Activated T-helper 2 cell treated with anti-CD3 and anti-CD28 coated beads, Interferon-gamma antibody, Interleukin-2, Interleukin-4, amounts not matched to agents 10 μg/mL and 5 μg/mL and 100 μg/mL, durations not matched to agents 14 hours and 24 hours and 36 hours (primary cell): Measurements from ENCODE around the gene BMX. TPM values are rescaled to one million over a fixed set of nuclear protein-coding genes. Genes with fewer than 3 reads are reported as not detected.

Experiments used
- DNase-seq: peaks from one replicate; pipeline ENCODE4 v3.0.0; 2021; ENCODE audit warnings: low spot score
- H3K27ac Mint-ChIP-seq: one replicate; pipeline ENCODE4 v1.8.0; 2021; ENCODE audit warnings: mixed read lengths
- H3K27me3 Mint-ChIP-seq: one replicate; pipeline ENCODE4 v1.8.0; 2021; ENCODE audit warnings: low read depth, mixed read lengths
- H3K36me3 Mint-ChIP-seq: one replicate; pipeline ENCODE4 v1.8.0; 2021; ENCODE audit warnings: low read depth, mixed read lengths
- H3K4me1 Mint-ChIP-seq: one replicate; pipeline ENCODE4 v1.8.0; 2021; ENCODE audit warnings: low read depth, mixed read lengths
- H3K4me3 Mint-ChIP-seq: one replicate; pipeline ENCODE4 v1.8.0; 2021; ENCODE audit warnings: low read depth, mild to moderate bottlenecking, moderate library complexity, mixed read lengths
- H3K9me3 Mint-ChIP-seq: one replicate; pipeline ENCODE4 v1.8.0; 2021; ENCODE audit warnings: mixed read lengths
- intact Hi-C: fragments of 100-400 bp; cut with micrococcal nuclease; formaldehyde crosslinking; loops from one replicate; pipeline ENCODE4 v1.15.1; 2023
- total RNA-seq: library from RNA; stranded (reverse); gene quantifications from 2 replicates; pipeline ENCODE4 v1.2.3, GENCODE V29; 2022

The BMX gene
- total RNA-seq, 1 donor from 2014 or later, result not detected

- no peaks in the 10 kb centered on the region for H3K9me3 Mint-ChIP-seq
- no peaks in the 10 kb centered on the region for H3K4me1 Mint-ChIP-seq
- no peak for DNase-seq
- H3K27me3 Mint-ChIP-seq, result peaks cover 2% of the 10 kb centered on the region
- intact Hi-C loops, result no loop called here
- no peaks in the 10 kb centered on the region for H3K36me3 Mint-ChIP-seq
- no peak overlapping the region for H3K4me3 Mint-ChIP-seq
- no peak overlapping the region for H3K27ac Mint-ChIP-seq
These were observed 98.9 kb downstream of the BMX start for GRCh38 chrX:15599461-15599860.

GRCh38 chrX:15600049-15600448 is 99.4 kb downstream of the BMX start:
- Mint-ChIP-seq H3K9me3 (no peaks in the 10 kb centered on the region), H3K4me1 (no peaks in the 10 kb centered on the region), H3K36me3 (no peaks in the 10 kb centered on the region), H3K4me3 (no peak overlapping the region), H3K27me3 (peaks cover 2% of the 10 kb centered on the region), H3K27ac (no peak overlapping the region)
- no peak for DNase-seq
- intact Hi-C loops, result no loop called here

GRCh38 chrX:15600745-15601144 is 100.1 kb downstream of the BMX start, which contains the start of gene ACE2:
Gene ACE2, minus strand, starts transcription at chrX:15600960. Its CDS starts 49 bp downstream, at chrX:15600911.
- no peaks in the 10 kb centered on the region for H3K36me3 Mint-ChIP-seq
- no peak within 1 kb of the TSS for H3K27ac Mint-ChIP-seq
- H3K9me3 Mint-ChIP-seq, result no peaks in the 10 kb centered on the region
- no peaks in the 10 kb centered on the region for H3K4me1 Mint-ChIP-seq
- no peak within 1 kb of the TSS for H3K4me3 Mint-ChIP-seq
- peaks cover 2% of the 10 kb centered on the region for H3K27me3 Mint-ChIP-seq
- intact Hi-C loops, result no loop called here
- no peak for DNase-seq

- H3K4me3 Mint-ChIP-seq, result no peak overlapping the region
- H3K27ac Mint-ChIP-seq, result no peak overlapping the region
- no peaks in the 10 kb centered on the region for H3K36me3 Mint-ChIP-seq
- no peaks in the 10 kb centered on the region for H3K4me1 Mint-ChIP-seq
- peaks cover 2% of the 10 kb centered on the region for H3K27me3 Mint-ChIP-seq
- H3K9me3 Mint-ChIP-seq, result no peaks in the 10 kb centered on the region
- no peak for DNase-seq
- intact Hi-C loops, result no loop called here
These were observed 101.3 kb downstream of the BMX start for GRCh38 chrX:15601932-15602331.

- Mint-ChIP-seq H3K4me1 (no peaks in the 10 kb centered on the region), H3K27me3 (peaks cover 2% of the 10 kb centered on the region), H3K4me3 (no peak overlapping the region), H3K9me3 (no peaks in the 10 kb centered on the region), H3K27ac (no peak overlapping the region), H3K36me3 (no peaks in the 10 kb centered on the region)
- DNase-seq, result no peak
- intact Hi-C loops, result no loop called here
These were observed 102.2 kb downstream of the BMX start for GRCh38 chrX:15602761-15603160.

GRCh38 chrX:15605226-15605625 is 104.6 kb downstream of the BMX start:
- no peak for DNase-seq
- H3K9me3 Mint-ChIP-seq, result no peaks in the 10 kb centered on the region
- no peaks in the 10 kb centered on the region for H3K4me1 Mint-ChIP-seq
- no peaks in the 10 kb centered on the region for H3K36me3 Mint-ChIP-seq
- no peak overlapping the region for H3K27ac Mint-ChIP-seq
- peaks cover 2% of the 10 kb centered on the region for H3K27me3 Mint-ChIP-seq
- intact Hi-C loops, result no loop called here
- no peak overlapping the region for H3K4me3 Mint-ChIP-seq

Other genes with a start within 250 kb of the BMX start
- 0.11 and 0.78 TPM in 2 replicates for gene ASB9, start 230.7 kb upstream of the BMX start, total RNA-seq
- gene ASB11, start 185.2 kb upstream of the BMX start, total RNA-seq, result not detected in 2 replicates
- gene PIGA, start 165.3 kb upstream of the BMX start, total RNA-seq, result 40.6 and 43.3 TPM in 2 replicates
- not detected in 2 replicates for gene VEGFD, start 116.4 kb upstream of the BMX start, total RNA-seq
- gene PIR, start 7.5 kb upstream of the BMX start, total RNA-seq, result 5.1 and 5.9 TPM in 2 replicates
- not detected in 2 replicates for gene ACE2, start 100.2 kb downstream of the BMX start, total RNA-seq
- gene CLTRN, start 164.0 kb downstream of the BMX start, total RNA-seq, result 0.23 and 0.25 TPM in 2 replicates
- gene CA5B, start 237.5 kb downstream of the BMX start, total RNA-seq, result 5.2 and 8.0 TPM in 2 replicates